GM12891 (cell line): ENCODE data around the gene RTF2.

Source experiments
- POLR2A ChIP-seq: IDR thresholded peaks from 2 replicates; pipeline ENCODE4 v1.6.1; 2011; ENCODE audit warnings: low read depth, low read length, control low read depth
- TAF1 ChIP-seq: IDR thresholded peaks from 2 replicates; pipeline ENCODE4 v1.6.1; 2011; ENCODE audit warnings: low read depth, low read length, control low read depth

DNA sequence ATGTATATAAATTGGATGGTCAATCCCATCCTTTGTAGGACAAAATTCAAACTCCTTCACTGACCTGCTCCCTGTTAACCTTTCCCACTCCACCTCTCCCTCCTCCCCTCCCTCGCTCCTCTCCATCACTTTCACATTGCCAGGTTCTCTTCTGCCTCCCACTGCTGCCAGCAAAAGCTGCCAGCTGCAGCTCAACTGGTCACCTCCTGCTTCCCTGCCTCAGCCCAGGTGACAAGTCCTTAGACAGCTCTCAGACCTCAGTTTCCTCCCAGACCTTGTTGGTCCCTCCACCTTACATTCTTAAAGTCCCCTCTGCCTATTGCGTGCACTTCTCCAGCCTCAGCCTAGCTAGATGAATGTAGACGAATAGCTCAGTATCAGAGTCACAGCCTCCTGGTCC, 23.3 kb upstream of the RTF2 start:
- TF ChIP-seq POLR2A (no peak), TAF1 (no peak)
